COLO668 (cell line): ENCODE measurements around the gene ERBB2.
"Not testable (repeated sequence)": the region's sequence is repeated elsewhere in the genome, so short reads cannot be mapped to it uniquely, and the experiment has no call there.

Experiments used
- DNase-seq: peaks from one replicate; lab custom pipeline; 2025; ENCODE audit not compliant: unreplicated experiment; lab: John Stamatoyannopoulos, UW

Gene ERBB2

DNA sequence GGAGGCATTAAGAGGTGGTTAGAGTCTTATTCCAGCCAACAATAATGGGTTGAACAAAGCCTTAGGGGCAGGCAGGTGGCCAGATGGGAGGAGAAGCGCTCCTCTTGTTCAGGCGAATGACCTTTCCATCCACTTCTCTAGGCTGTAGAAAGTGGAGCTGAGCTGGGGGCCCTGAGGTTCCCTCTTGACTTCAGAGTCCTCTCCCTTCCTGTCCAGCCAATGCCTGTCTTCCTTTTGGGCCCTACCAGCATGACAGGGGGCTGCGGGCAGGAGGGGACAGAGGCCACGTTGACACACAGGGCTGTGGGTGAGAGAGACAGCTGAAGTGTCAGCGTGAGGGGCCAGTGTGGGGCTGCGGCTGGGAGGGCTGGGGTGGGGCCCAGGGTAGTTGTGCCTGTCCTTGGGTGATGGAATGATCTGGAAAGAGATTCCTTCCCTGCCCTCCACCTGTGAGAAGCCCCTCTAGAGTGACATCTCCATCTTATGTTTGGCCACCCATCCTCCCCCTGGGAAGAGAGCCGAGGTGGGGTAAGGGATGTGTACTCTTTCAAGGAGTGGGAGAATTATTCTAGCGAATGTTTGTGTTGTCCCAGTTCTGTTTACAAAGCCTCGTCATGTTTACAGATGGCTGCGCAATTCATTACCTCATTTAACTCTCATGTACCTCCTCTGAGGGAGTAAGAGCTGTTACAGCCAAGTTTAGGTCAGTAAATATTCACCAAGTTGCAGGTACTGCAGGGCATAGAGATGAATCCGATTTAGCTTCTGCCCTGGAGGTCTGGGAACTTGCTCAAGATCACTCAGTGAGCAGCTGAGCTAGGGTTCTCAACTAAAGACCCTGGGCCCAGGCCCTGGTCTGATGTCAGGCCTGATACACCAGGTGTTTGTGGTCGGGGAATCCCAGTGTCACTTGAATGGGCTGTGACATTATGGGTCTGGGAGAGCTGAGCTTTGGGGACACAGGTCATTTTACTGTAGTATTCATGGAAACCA is 3.3 kb downstream of the ERBB2 start:
- DNase-seq: peak; percentile 62

DNA sequence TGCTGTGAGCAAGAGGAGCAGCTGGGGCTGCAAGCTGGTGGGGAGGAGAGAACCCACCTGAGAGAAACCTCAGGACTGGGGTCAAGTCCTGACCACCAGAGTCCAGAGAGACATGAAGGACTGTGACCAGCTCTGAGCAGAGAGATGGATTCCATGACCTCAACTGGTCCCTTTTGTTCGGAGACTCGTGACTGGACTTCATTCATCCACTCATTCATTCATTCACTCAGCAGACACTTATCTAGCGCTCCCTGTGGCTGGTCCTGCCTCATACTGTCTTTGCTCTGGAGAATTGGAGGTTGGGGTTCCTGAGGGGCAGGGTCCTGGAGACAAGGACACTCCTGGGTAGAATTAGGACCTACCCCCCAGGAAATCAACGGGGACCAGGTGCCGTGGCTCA is 4.0 kb downstream of the ERBB2 start:
- no peak for DNase-seq

DNA sequence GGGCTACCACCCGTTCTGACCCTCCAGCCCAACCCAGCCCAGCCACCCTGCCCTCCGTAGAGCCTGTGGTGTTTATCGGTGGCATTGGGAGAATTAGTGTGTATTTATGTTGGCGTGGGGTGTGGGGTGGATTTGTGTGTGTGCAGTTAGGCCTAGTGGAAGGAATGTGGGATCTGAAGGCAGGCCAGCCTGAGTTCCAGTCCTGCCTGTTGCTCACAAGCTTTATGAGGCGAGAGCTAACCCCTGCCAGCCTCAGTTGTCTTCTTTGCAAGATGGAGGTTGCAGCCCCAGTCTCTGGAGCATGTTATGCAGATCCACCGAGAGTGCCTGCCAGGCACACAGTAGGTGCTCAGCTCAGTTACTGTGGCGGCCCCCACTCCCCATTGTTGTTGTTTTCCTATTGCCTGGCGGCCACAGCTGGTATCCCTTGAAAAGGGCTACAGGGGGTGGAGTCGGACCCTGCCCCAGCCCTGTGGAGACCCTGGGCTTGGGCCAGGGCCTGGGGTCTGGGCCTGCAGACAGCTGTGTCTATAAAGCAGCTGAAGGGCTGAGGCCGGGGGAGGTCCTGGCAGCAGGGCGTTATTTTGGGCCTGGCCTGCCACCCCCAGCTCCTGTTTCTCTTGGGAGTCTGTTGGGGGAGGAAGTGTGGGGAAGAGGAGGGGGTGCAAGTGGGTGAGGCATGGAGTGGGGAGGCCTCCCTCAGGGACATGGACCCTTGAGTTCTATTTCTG is 5.1 kb downstream of the ERBB2 start:
- DNase-seq: no peak

DNA sequence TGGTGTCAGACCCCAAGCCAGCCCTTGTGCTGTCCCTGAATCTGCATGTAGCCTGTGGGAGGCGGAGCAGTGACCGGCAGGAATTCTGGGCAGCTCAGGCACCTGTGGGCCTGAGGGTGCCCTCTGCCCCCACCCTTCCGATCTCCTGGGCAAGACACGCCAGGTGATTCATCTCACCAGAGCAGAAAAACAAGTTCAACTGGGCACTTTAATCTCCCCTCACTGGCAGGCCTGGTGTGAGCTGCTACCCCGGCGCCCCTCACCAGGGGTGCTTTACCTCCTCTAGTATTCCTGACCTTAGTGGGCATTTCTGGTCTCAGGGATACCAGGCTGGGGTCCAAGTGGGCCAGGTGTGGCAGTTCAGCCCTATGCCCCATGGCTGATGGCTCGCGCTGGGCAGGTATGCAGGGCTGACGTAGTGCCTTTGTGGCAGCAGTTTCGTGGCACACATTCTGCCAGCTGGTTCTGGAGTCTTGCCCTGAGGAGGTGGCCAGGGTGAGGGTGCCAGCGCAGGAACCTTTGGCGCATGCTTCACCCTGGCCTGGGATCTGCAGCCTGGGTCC is 6.0 kb downstream of the ERBB2 start:
- peak; percentile 58 for DNase-seq

DNA sequence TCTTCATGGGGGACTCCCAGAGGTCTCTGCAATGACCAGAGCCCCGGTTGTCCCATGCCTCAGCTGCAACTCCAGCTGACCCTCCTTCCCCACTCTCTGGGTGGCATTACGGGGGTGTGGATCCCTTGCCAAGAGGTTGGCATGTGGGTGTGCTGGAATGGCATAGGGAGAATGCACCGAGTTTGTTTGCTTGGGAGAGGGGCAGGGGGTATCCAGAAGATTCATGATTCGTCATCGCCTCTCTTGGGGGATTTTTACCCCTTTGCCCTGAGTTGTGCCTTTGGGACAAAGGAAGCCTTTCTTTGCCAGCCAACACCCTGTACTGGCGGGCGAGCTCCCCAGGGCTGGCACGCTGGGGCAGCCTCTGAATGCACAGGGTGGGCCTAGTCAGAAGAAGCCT is 6.5 kb downstream of the ERBB2 start:
- DNase-seq: no peak

DNA sequence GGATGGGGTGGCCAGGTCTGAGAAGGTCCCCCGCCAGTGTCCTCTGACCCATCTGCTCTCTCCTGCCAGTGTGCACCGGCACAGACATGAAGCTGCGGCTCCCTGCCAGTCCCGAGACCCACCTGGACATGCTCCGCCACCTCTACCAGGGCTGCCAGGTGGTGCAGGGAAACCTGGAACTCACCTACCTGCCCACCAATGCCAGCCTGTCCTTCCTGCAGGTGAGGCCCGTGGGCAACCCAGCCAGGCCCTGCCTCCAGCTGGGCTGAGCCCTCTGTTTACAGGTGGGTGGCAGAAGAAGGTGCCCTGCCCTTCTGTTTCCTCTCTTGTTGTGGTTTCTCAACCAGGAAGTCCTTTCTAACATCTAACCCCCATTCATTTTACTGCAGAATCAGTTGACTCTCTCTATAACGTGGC is 7.1 kb downstream of the ERBB2 start:
- peak; percentile 30 for DNase-seq

DNA sequence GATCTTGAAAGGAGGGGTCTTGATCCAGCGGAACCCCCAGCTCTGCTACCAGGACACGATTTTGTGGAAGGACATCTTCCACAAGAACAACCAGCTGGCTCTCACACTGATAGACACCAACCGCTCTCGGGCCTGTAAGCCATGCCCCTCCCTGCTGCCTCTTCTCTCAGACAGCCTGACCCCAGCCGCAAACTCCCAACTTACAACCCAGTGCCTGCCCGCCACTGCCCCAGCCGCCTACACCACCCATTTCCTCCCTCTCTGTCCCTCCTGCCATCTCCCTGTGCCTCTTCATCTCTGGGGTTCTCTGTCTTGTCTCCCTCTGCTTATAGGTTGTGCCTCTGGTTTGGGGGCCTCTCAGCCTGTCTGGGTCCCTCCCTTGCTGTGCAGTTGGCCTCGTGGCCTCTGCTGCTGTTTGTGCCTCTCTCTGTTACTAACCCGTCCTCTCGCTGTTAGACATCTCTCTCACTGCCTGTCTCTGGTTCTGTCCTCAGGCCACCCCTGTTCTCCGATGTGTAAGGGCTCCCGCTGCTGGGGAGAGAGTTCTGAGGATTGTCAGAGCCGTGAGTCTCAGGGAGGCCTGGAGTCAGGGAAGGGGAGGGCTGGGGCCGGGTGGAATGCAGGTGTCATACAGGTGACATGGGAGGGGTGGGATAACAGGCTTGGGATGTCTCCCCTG is 9.6 kb downstream of the ERBB2 start:
- no peak for DNase-seq

DNA sequence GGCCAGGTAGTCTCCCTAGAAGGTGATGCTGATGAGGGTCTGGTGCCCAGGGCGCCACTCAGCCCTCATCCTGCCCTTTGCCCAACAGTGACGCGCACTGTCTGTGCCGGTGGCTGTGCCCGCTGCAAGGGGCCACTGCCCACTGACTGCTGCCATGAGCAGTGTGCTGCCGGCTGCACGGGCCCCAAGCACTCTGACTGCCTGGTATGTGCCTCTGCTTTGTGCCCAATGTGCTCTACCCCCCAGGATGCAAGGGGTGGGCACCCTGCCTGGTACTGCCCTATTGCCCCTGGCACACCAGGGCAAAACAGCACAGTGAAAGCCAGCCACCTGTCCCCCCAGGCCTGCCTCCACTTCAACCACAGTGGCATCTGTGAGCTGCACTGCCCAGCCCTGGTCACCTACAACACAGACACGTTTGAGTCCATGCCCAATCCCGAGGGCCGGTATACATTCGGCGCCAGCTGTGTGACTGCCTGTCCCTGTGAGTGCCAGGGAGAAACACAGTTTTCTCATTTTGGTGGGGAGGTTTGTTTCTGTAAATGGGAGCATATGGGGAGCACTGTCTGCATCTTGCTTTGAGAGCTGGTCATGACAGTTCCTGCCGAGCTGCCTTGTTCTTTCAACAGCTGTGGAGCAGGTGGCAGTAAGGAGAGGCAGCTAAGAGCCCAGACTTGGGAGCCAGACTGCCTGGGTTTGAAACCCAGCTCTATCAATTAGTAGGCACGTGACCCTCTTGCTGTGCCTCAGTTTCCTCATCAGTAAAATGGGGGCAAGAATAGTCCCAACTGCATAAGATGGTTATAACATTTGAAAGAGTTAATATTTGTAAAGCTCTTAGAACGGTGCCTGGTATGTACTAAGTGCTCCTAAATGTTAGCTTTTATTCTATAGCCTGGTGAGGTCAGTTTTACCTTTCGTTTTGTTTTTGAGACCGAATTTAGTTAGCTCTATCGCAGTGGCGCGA is 10.4 kb downstream of the ERBB2 start:
- no peak for DNase-seq

DNA sequence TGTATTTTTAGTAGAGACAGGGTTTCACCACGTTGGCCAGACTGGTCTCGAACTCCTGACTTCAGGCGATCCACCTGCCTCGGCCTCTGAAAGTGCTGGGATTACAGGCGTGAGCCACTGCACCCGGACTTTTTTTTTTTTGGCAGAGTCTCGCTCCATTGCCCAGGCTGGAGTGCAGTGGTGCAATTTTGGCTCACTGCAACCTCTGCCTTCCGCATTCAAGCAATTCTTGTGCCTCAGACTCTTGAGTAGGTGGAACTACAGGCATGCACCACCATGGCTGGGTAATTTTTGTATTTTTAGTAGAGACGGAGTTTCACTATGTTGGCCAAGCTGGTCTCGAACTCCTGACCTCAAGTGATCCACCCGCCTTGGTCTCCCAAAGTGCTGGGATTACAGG is 11.2 kb downstream of the ERBB2 start:
- DNase-seq: not testable (repeated sequence)

DNA sequence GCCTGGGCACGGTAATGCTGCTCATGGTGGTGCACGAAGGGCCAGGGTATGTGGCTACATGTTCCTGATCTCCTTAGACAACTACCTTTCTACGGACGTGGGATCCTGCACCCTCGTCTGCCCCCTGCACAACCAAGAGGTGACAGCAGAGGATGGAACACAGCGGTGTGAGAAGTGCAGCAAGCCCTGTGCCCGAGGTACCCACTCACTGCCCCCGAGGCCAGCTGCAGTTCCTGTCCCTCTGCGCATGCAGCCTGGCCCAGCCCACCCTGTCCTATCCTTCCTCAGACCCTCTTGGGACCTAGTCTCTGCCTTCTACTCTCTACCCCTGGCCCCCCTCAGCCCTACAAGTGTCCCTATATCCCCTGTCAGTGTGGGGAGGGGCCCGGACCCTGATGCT is 12.0 kb downstream of the ERBB2 start:
- no peak for DNase-seq

DNA sequence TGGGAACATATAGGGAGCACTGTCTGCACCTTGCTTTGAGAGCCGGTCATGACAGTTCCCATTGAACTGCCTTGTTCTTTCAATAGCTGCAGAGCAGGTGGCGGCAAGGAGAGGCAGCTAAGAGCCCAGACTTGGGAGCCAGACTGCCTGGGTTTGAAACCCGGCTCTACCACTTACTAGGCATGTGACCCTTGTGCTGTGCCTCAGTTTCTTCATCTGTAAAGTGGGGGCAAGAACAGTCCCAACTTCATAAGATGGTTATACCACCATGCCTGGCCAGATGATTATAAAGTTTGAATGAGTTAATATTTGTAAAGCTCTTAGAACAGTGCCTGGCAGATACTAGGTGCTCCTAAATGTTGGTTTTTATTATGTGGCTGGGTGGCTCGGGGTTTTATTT is 14.4 kb downstream of the ERBB2 start:
- no peak for DNase-seq

DNA sequence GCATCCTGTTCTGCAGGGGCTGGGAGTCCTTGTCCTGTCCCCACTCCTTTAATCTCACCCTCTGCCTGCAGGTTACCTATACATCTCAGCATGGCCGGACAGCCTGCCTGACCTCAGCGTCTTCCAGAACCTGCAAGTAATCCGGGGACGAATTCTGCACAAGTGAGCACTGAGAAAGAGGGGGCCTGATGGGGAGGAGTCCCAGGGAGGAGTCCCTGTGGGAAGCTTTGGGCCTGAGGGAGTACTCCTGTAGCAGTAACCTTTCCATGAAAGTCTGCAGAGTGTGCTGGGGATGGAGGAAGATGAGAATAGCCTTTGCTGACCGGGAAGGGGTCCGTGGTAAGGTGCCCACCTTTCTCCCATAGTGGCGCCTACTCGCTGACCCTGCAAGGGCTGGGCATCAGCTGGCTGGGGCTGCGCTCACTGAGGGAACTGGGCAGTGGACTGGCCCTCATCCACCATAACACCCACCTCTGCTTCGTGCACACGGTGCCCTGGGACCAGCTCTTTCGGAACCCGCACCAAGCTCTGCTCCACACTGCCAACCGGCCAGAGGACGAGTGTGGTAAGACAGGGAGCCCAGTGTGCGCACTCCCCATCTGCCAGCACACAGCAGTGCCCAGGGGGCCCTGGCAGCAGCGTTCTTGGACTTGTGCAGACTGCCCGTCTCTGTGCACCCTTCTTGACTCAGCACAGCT is 15.7 kb downstream of the ERBB2 start:
- no peak for DNase-seq

DNA sequence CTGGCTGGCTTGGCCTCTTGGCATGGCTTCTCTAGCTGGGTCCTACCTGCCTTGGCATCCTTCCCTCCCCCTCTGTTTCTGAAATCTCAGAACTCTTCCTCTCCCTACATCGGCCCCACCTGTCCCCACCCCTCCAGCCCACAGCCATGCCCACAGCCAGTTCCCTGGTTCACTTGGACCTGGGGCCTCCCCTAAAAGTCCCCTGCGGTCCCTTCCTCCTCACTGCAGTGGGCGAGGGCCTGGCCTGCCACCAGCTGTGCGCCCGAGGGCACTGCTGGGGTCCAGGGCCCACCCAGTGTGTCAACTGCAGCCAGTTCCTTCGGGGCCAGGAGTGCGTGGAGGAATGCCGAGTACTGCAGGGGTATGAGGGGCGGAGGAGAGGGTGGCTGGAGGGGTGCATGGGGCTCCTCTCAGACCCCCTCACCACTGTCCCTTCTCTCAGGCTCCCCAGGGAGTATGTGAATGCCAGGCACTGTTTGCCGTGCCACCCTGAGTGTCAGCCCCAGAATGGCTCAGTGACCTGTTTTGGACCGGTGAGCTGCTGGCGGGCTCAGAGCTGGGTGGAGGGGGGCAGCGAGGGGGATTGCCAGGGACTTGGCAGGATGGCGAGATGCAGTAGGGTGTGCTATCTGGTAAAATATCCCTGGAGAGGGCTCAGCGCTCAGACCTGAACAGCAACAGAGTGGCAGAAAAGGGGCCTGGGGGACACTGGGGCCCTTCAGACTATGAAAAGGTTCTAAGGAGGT is 16.4 kb downstream of the ERBB2 start:
- DNase-seq: no peak

DNA sequence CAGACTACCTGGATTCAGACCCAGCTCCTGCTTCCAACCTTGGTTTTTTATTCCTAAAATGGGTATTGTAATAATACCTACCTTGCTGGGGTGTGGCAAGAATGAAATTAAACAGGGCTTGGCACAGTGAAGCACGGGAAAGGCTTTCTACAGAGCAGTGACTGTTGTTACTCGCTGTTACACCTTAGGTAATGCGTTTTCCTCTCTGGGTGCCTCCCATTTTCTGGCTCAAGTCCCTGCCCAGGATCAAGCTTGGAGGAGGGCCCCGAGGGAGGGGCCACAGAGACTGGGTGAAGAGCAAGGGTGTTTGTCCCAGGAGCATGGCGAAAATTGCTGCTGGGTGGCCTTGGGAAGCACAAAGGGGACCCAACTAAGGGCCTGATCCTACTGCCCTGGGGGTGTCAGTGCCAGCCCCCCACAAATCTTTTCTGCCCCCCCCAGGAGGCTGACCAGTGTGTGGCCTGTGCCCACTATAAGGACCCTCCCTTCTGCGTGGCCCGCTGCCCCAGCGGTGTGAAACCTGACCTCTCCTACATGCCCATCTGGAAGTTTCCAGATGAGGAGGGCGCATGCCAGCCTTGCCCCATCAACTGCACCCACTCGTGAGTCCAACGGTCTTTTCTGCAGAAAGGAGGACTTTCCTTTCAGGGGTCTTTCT is 17.1 kb downstream of the ERBB2 start:
- no peak for DNase-seq

DNA sequence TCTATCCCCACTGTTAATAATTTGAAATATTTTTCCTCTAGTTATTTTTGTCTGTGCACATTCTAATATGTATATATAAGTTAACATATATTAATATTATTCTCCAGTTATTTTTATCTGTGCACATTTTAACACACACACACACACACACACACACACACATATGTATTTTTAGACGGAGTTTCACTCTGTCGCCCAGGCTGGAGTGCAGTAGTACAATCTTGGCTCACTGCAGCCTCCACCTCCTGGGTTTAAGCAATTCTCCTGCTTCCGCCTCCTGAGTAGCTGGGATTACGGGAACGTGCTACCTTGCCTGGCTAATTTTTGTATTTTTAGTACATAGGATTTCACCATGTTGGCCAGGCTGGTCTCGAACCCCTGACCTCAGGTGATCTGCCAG is 17.8 kb downstream of the ERBB2 start:
- no peak for DNase-seq

DNA sequence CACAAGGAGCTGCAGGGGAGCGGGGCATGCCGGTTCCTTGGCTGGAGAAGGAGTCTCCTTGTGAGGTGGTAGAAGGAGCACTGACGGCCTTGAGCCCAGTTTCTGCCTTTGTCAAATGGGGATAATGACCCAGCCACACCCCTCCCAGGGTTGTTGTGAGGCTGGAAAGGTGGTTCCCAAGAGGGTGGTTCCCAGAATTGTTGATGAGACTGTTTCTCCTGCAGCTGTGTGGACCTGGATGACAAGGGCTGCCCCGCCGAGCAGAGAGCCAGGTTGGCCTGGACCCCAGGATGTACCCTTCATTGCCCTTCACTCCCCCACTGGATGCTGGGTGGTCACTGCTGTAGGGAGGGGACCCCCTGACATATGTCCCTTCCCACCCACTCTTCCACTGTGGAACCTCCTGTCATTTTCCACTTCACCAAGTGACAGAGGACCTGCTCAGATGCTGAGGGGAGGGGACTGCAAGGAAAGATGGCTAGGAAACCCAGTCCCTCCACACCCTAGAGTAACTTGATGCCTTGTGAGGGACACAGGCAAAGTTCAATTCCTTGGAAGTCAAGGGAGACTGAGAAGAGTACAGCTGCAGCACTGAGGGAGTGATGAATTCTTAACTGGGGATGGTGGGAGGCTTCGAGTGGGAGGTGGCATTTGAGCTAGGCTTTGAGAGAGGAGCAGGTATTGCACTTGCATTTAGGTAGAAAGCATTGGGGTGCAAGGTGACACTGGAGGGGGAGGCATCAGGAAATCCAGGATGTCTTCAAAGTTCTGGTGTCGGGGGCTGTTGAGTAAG is 19.9 kb downstream of the ERBB2 start:
- DNase-seq: no peak

DNA sequence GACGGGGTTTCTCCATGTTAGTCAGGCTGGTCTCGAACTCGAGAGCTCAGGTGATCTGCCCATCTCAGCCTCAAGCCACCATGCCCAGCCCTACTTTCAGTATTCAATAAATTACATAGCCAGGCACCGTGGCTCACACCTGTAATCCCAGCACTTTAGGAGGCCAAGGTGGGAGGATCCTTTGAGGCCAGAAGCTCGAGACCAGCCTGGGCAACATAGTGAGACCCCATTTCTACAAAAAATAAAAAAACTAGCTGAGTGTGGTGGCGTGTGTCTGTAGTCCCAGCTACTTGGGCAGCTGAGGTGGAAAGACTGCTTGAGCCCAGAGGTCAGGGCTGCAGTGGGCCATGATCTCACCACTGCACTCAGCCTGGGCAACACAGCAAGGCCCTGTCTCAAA is 22.2 kb downstream of the ERBB2 start:
- DNase-seq: no peak
